Stimulated activated CD4-positive, alpha-beta T cell treated with anti-CD3 and anti-CD28 coated beads, Interleukin-2, amount 100 ng/mL, for 4 hours (primary cell): ENCODE measurements around the gene LSM12.

Experiments
- DNase-seq: peaks from one replicate; pipeline ENCODE4 v3.0.0-alpha.2; 2020; ENCODE audit warnings: low read depth

LSM12 gene

GRCh38 chr17:43986225-43986981 lies 80.1 kb downstream of the LSM12 start:
- DNase-seq: no peak

- DNase-seq: no peak
These were observed 82.0 kb downstream of the LSM12 start for GRCh38 chr17:43984521-43984920.
